H9 (cell line): ENCODE measurements around the gene FRK. TPM values are rescaled to one million over a fixed set of nuclear protein-coding genes. Genes with fewer than 3 reads are reported as not detected.

Experiments
- DNase-seq: peaks from one replicate; pipeline ENCODE4 v3.0.0-alpha.2; 2017
- H2AFZ ChIP-seq: one replicate; pipeline ENCODE4 v1.6.1; 2013; ENCODE audit warnings: mild to moderate bottlenecking, low read length, control low read depth, moderate library complexity
- H2AK5ac ChIP-seq: 2 replicates; pipeline ENCODE4 v1.6.1; 2013; ENCODE audit warnings: low read length, control low read depth, mixed read lengths; ENCODE audit not compliant: insufficient read length
- H2BK120ac ChIP-seq: one replicate; pipeline ENCODE4 v1.6.1; 2013; ENCODE audit warnings: low read depth, mild to moderate bottlenecking, low read length, control low read depth, inconsistent platforms; ENCODE audit not compliant: poor library complexity, severe bottlenecking
- H2BK12ac ChIP-seq: 2 replicates; pipeline ENCODE4 v1.6.1; 2013; ENCODE audit warnings: low read length, control low read depth, mixed read lengths, low read depth; ENCODE audit not compliant: insufficient read length
- H2BK15ac ChIP-seq: 2 replicates; pipeline ENCODE4 v1.6.1; 2013; ENCODE audit warnings: low read depth, low read length, control low read depth
- H2BK20ac ChIP-seq: one replicate; pipeline ENCODE4 v1.6.1; 2013; ENCODE audit warnings: low read depth, mild to moderate bottlenecking, low read length, control low read depth, inconsistent platforms; ENCODE audit not compliant: poor library complexity, severe bottlenecking
- H2BK5ac ChIP-seq: 2 replicates; pipeline ENCODE4 v1.6.1; 2013; ENCODE audit warnings: low read length, control low read depth, mixed read lengths; ENCODE audit not compliant: insufficient read length
- H3K14ac ChIP-seq: 2 replicates; pipeline ENCODE4 v1.6.1; 2013; ENCODE audit warnings: low read length, control low read depth; ENCODE audit not compliant: insufficient read depth
- H3K18ac ChIP-seq: 2 replicates; pipeline ENCODE4 v1.6.1; 2013; ENCODE audit warnings: low read depth, mild to moderate bottlenecking, mixed read lengths, low read length, control low read depth; ENCODE audit not compliant: insufficient read length
- H3K23ac ChIP-seq: 2 replicates; pipeline ENCODE4 v1.6.1; 2013; ENCODE audit warnings: low read length, control low read depth, mixed read lengths, low read depth; ENCODE audit not compliant: insufficient read length
- H3K23me2 ChIP-seq: 2 replicates; pipeline ENCODE4 v1.6.1; 2013; ENCODE audit warnings: low read depth, mild to moderate bottlenecking, mixed read lengths, low read length, control low read depth; ENCODE audit not compliant: insufficient read length, poor library complexity, severe bottlenecking
- H3K27ac ChIP-seq: 2 replicates; pipeline ENCODE4 v1.5.1; 2013; ENCODE audit warnings: low read length, control low read depth, mixed read lengths, low read depth; ENCODE audit not compliant: insufficient read length
- H3K27me3 ChIP-seq: 2 replicates; pipeline ENCODE4 v1.6.1; 2013; ENCODE audit warnings: low read length, control low read depth, inconsistent platforms; ENCODE audit not compliant: insufficient read depth
- H3K4ac ChIP-seq: 2 replicates; pipeline ENCODE4 v1.6.1; 2013; ENCODE audit warnings: low read depth, mild to moderate bottlenecking, control low read depth, inconsistent platforms, low read length, moderate library complexity
- H3K4me1 ChIP-seq: 2 replicates; pipeline ENCODE4 v1.6.1; 2013; ENCODE audit warnings: low read length, control low read depth, inconsistent platforms; ENCODE audit not compliant: insufficient read depth
- H3K4me2 ChIP-seq: 2 replicates; pipeline ENCODE4 v1.6.1; 2013; ENCODE audit warnings: low read length, control low read depth, mixed read lengths; ENCODE audit not compliant: insufficient read length, insufficient read depth
- H3K56ac ChIP-seq: 2 replicates; pipeline ENCODE4 v1.6.1; 2013; ENCODE audit warnings: low read depth, mild to moderate bottlenecking, mixed read lengths, low read length, control low read depth; ENCODE audit not compliant: insufficient read length
- H3K79me1 ChIP-seq: 2 replicates; pipeline ENCODE4 v1.6.1; 2013; ENCODE audit warnings: low read depth, mild to moderate bottlenecking, moderate library complexity, low read length, control low read depth, inconsistent platforms; ENCODE audit not compliant: insufficient read depth, poor library complexity, severe bottlenecking
- H3K79me2 ChIP-seq: 2 replicates; pipeline ENCODE4 v1.6.1; 2013; ENCODE audit warnings: low read length, control low read depth, inconsistent platforms; ENCODE audit not compliant: insufficient read depth
- H3K9ac ChIP-seq: 2 replicates; pipeline ENCODE4 v1.6.1; 2013; ENCODE audit warnings: low read length, control low read depth, mixed read lengths; ENCODE audit not compliant: insufficient read length; ENCODE audit errors: extremely low read depth
- H3K9me3 ChIP-seq: one replicate; pipeline ENCODE4 v1.6.1; 2013; ENCODE audit warnings: low read depth, low read length, inconsistent platforms; ENCODE audit not compliant: control insufficient read depth
- H3T11ph ChIP-seq: one replicate; pipeline ENCODE4 v1.6.1; 2013; ENCODE audit warnings: mild to moderate bottlenecking, low read length, control low read depth, inconsistent platforms
- H4K20me1 ChIP-seq: one replicate; pipeline ENCODE4 v1.6.1; 2013; ENCODE audit not compliant: control insufficient read depth, insufficient read length, insufficient read depth
- H4K5ac ChIP-seq: 2 replicates; pipeline ENCODE4 v1.6.1; 2013; ENCODE audit warnings: low read depth, mild to moderate bottlenecking, mixed read lengths, low read length, control low read depth; ENCODE audit not compliant: insufficient read length
- H4K8ac ChIP-seq: replicated peaks from 2 replicates; pipeline ENCODE4 v1.6.1; 2013; ENCODE audit warnings: low read length, control low read depth, mixed read lengths, low read depth; ENCODE audit not compliant: insufficient read length
- H4K91ac ChIP-seq: 2 replicates; pipeline ENCODE4 v1.6.1; 2013; ENCODE audit warnings: low read depth, mild to moderate bottlenecking, moderate library complexity, mixed read lengths, low read length, control low read depth; ENCODE audit not compliant: insufficient read length
- H3K27ac Mint-ChIP-seq, 3 experiments: 2 replicates in 2 of 3; 3 replicates in 1 of 3; pipeline ENCODE4 v1.8.0; 2020 to 2021; ENCODE audit warnings: mixed read lengths in 3 of 3, mild to moderate bottlenecking in 1 of 3, moderate library complexity in 1 of 3
- H3K27me3 Mint-ChIP-seq: 2 replicates; pipeline ENCODE4 v1.8.0; 2021; ENCODE audit warnings: low read depth, mild to moderate bottlenecking, moderate library complexity, mixed read lengths
- H3K36me3 Mint-ChIP-seq, 3 experiments: 2 replicates in 2 of 3; 3 replicates in 1 of 3; pipeline ENCODE4 v1.8.0; 2020 to 2021; ENCODE audit warnings: low read depth in 3 of 3, mixed read lengths in 3 of 3; ENCODE audit not compliant: insufficient read depth in 1 of 3
- H3K4me1 Mint-ChIP-seq, 2 experiments: 2 replicates each; pipeline ENCODE4 v1.8.0; 2020; ENCODE audit warnings: mixed read lengths in 2 of 2
- H3K4me3 Mint-ChIP-seq, 2 experiments: 2 replicates in 1 of 2; 3 replicates in 1 of 2; pipeline ENCODE4 v1.8.0; 2020 to 2021; ENCODE audit warnings: mild to moderate bottlenecking in 2 of 2, mixed read lengths in 2 of 2, moderate library complexity in 1 of 2
- H3K9me3 Mint-ChIP-seq, 2 experiments: 2 replicates in 1 of 2; 3 replicates in 1 of 2; pipeline ENCODE4 v1.8.0; 2020; ENCODE audit warnings: mild to moderate bottlenecking in 2 of 2, mixed read lengths in 2 of 2, moderate library complexity in 1 of 2
- WGBS: extraction: QIAGEN DNeasy Blood & Tissue Kit; methylation state at CpG from one replicate; pipeline ENCODE4 v1.1.7; 2013; ENCODE audit warnings: missing lambda C conversion rate, low lambda C conversion rate, mixed read lengths; ENCODE audit not compliant: insufficient read length; ENCODE audit errors: extremely low coverage; 5-methylcytosine and 5-hydroxymethylcytosine counted together
- total RNA-seq: library from RNA; stranded (reverse); gene quantifications from 2 replicates; pipeline ENCODE4 v1.2.1, GENCODE V29; 2021
- TF ChIP-seq, protein P1 (sequence below): fragments of 200-600 bp; sonication (generic); conservative IDR thresholded peaks from 3 replicates; pipeline ENCODE4 v1.8.0; 2021; ENCODE audit warnings: antibody characterized with exemption, mild to moderate bottlenecking

FRK gene
- total RNA-seq, 1 experiment from 2014 or later = 0.15 TPM

DNA sequence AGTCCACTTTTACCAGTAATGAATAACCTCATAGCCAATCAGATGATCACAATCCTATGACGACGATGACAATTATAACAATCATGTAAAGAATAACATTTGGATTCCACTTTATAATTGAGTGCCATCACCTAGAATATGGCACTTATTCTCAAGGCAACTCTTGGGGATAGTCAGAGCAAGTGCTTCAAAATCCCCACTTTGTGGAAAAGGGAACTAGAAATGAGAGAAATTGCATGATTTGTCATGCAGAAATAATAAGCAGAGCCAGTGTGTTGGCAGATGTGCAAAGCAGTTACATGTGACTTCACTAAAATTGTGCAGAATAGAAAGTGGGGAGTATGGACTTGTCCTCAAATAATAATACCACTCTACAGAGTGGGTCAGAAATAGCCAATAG is 41.3 kb downstream of the FRK start:
- Mint-ChIP-seq H3K36me3 (no peaks in the 10 kb centered on the region), H3K4me1 (peaks cover 9% of the 10 kb centered on the region in 2 experiments), H3K27ac (no peak overlapping the region), H3K27me3 (no peaks in the 10 kb centered on the region), H3K4me3 (no peak overlapping the region), H3K9me3 (no peaks in the 10 kb centered on the region)
- H2AFZ ChIP-seq = no peak overlapping the region
- DNase-seq = no peak
- no peak overlapping the region for H2BK20ac ChIP-seq
- H2BK5ac ChIP-seq = no peak overlapping the region
- no peak overlapping the region for H3K9ac ChIP-seq
- no peak overlapping the region for H4K8ac ChIP-seq
- TF ChIP-seq, protein P1, sequence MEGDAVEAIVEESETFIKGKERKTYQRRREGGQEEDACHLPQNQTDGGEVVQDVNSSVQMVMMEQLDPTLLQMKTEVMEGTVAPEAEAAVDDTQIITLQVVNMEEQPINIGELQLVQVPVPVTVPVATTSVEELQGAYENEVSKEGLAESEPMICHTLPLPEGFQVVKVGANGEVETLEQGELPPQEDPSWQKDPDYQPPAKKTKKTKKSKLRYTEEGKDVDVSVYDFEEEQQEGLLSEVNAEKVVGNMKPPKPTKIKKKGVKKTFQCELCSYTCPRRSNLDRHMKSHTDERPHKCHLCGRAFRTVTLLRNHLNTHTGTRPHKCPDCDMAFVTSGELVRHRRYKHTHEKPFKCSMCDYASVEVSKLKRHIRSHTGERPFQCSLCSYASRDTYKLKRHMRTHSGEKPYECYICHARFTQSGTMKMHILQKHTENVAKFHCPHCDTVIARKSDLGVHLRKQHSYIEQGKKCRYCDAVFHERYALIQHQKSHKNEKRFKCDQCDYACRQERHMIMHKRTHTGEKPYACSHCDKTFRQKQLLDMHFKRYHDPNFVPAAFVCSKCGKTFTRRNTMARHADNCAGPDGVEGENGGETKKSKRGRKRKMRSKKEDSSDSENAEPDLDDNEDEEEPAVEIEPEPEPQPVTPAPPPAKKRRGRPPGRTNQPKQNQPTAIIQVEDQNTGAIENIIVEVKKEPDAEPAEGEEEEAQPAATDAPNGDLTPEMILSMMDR = no peak
- no peaks in the 10 kb centered on the region for H3K4me1 ChIP-seq
- H3K4ac ChIP-seq = no peak overlapping the region
- H3K27ac ChIP-seq = no peak overlapping the region
- H4K5ac ChIP-seq = no peak overlapping the region
- no peak overlapping the region for H2BK120ac ChIP-seq
- no peak overlapping the region for H2BK15ac ChIP-seq
- H3K4me2 ChIP-seq = no peak overlapping the region
- no peak overlapping the region for H4K91ac ChIP-seq
- no peak overlapping the region for H3T11ph ChIP-seq
- H3K27me3 ChIP-seq = no peaks in the 10 kb centered on the region
- no peaks in the 10 kb centered on the region for H3K23me2 ChIP-seq
- H3K14ac ChIP-seq = no peak overlapping the region
- no peak overlapping the region for H2AK5ac ChIP-seq
- no CpG with 5 or more reads among the region's 2 CpGs for WGBS
- H3K23ac ChIP-seq = no peak overlapping the region
- no peaks in the 10 kb centered on the region for H3K79me1 ChIP-seq
- H3K56ac ChIP-seq = no peak overlapping the region
- no peak overlapping the region for H3K18ac ChIP-seq
- no peaks in the 10 kb centered on the region for H3K9me3 ChIP-seq
- H3K79me2 ChIP-seq = no peaks in the 10 kb centered on the region
- H2BK12ac ChIP-seq = no peak overlapping the region
- H4K20me1 ChIP-seq = no peaks in the 10 kb centered on the region
